Hypothalamus (tissue), 51 donors: Measurements from ENCODE around the gene CEACAM6.
"Not testable (repeated sequence)": the region's sequence is repeated elsewhere in the genome, so short reads cannot be mapped to it uniquely, and the experiment has no call there.

Experiments
- DNase-seq, 51 donors: peaks; one replicate each; lab custom pipeline; 2025; lab: John Stamatoyannopoulos, UW

The CEACAM6 gene

GRCh38 chr19:41746593-41747227 lies 8.6 kb upstream of the CEACAM6 start:
- DNase-seq = peak in 9 of 51 donors; percentile 1 to 25 (median 8)

GRCh38 chr19:41748012-41748411 lies 7.3 kb upstream of the CEACAM6 start:
- DNase-seq = no peak

- DNase-seq = peak in 1 of 51 donors; percentile 6
These were observed 4.8 kb upstream of the CEACAM6 start for GRCh38 chr19:41750248-41751134.

- DNase-seq = peak in 9 of 51 donors; percentile 2 to 18 (median 6)
These were observed 2.2 kb upstream of the CEACAM6 start for GRCh38 chr19:41753159-41753558.

- DNase-seq = peak in 13 of 51 donors; percentile 2 to 52 (median 5)
These were observed 1.3 kb upstream of the CEACAM6 start for GRCh38 chr19:41753936-41754529.

- DNase-seq = no peak
These were observed 3.5 kb downstream of the CEACAM6 start for GRCh38 chr19:41758846-41759245.

GRCh38 chr19:41767115-41767514 lies 11.8 kb downstream of the CEACAM6 start:
- DNase-seq = no peak

GRCh38 chr19:41768105-41768504 lies 12.8 kb downstream of the CEACAM6 start:
- not testable (repeated sequence) for DNase-seq

GRCh38 chr19:41769608-41770007 lies 14.3 kb downstream of the CEACAM6 start:
- no peak for DNase-seq

GRCh38 chr19:41771410-41771809 lies 16.1 kb downstream of the CEACAM6 start:
- DNase-seq = no peak

- DNase-seq = no peak
These were observed 19.2 kb downstream of the CEACAM6 start for GRCh38 chr19:41774515-41774980.

- DNase-seq = no peak
These were observed 21.4 kb downstream of the CEACAM6 start for GRCh38 chr19:41776700-41777099.

- no peak for DNase-seq
These were observed 28.3 kb downstream of the CEACAM6 start for GRCh38 chr19:41783612-41784011.

GRCh38 chr19:41784312-41784711 lies 29.0 kb downstream of the CEACAM6 start:
- DNase-seq = no peak

GRCh38 chr19:41784743-41785142 lies 29.4 kb downstream of the CEACAM6 start:
- DNase-seq = no peak

GRCh38 chr19:41785653-41786052 lies 30.3 kb downstream of the CEACAM6 start:
- peak in 15 of 51 donors; percentile 0 to 29 (median 8) for DNase-seq

GRCh38 chr19:41787055-41787454 lies 31.7 kb downstream of the CEACAM6 start:
- no peak for DNase-seq

- DNase-seq = not testable (repeated sequence)
These were observed 33.2 kb downstream of the CEACAM6 start for GRCh38 chr19:41788518-41788917.

GRCh38 chr19:41789053-41789452 lies 33.7 kb downstream of the CEACAM6 start:
- DNase-seq = not testable (repeated sequence)

- peak in 15 of 51 donors; percentile 1 to 29 (median 9) for DNase-seq
These were observed 37.4 kb downstream of the CEACAM6 start for GRCh38 chr19:41792513-41793413.
